CD14-positive monocyte (primary cell): ENCODE measurements around the gene TMEM114. TPM values are rescaled to one million over a fixed set of nuclear protein-coding genes. Genes with fewer than 3 reads are reported as not detected.

Experiments used
- DNase-seq, 3 donors: peaks; one replicate each; pipeline ENCODE4 v3.0.0-alpha.2; 2011 to 2022
- H2AFZ ChIP-seq: 2 replicates; pipeline ENCODE4 v1.6.0; 2012; ENCODE audit warnings: mild to moderate bottlenecking, low read depth, low read length, inconsistent platforms; ENCODE audit not compliant: insufficient read depth, poor library complexity, severe bottlenecking
- H3K27ac ChIP-seq, 2 donors: 1 replicate in 1 of 2; 2 replicates in 1 of 2; pipeline ENCODE4 v1.5.1; 2012 to 2013; ENCODE audit warnings: low read length in 2 of 2, control low read depth in 1 of 2, inconsistent platforms in 1 of 2, low read depth in 1 of 2, mild to moderate bottlenecking in 1 of 2
- H3K27me3 ChIP-seq, 2 donors: one replicate each; pipeline versions ENCODE4 v1.6.0 to v1.6.1; 2011 to 2013; ENCODE audit warnings: low read length in 2 of 2; ENCODE audit not compliant: control insufficient read depth in 2 of 2, insufficient read depth in 2 of 2
- H3K36me3 ChIP-seq, 2 donors: replicated peaks in 1 of 2; 1 replicate in 1 of 2; 2 replicates in 1 of 2; pipeline versions ENCODE4 v1.5.1 to v1.6.1; 2012 to 2013; ENCODE audit warnings: low read length in 2 of 2, control low read depth in 1 of 2, inconsistent platforms in 1 of 2, mild to moderate bottlenecking in 1 of 2; ENCODE audit not compliant: insufficient read depth in 2 of 2, control insufficient read depth in 1 of 2
- H3K4me1 ChIP-seq, 2 donors: 1 replicate in 1 of 2; 2 replicates in 1 of 2; pipeline versions ENCODE4 v1.5.1 to v1.6.1; 2012 to 2013; ENCODE audit warnings: low read length in 2 of 2, control low read depth in 1 of 2, inconsistent platforms in 1 of 2, mild to moderate bottlenecking in 1 of 2, moderate library complexity in 1 of 2; ENCODE audit not compliant: insufficient read depth in 2 of 2, control insufficient read depth in 1 of 2
- H3K4me2 ChIP-seq: replicated peaks from 2 replicates; pipeline ENCODE3; 2012; ENCODE audit warnings: low read length, moderate library complexity, mild to moderate bottlenecking; ENCODE audit not compliant: poor library complexity, severe bottlenecking; ENCODE audit errors: extremely low read depth
- H3K4me3 ChIP-seq, 3 experiments: fragments of 200-600 bp in 1 of 3; sonication (generic) in 1 of 3; replicated peaks in 1 of 3; 1 replicate in 2 of 3; 2 replicates in 1 of 3; pipeline ENCODE4 v1.5.1; 2011 to 2013; ENCODE audit warnings: low read length in 3 of 3, mild to moderate bottlenecking in 3 of 3, control low read depth in 2 of 3, low read depth in 2 of 3, inconsistent platforms in 1 of 3, moderate library complexity in 1 of 3
- H3K79me2 ChIP-seq: 2 replicates; pipeline ENCODE4 v1.6.0; 2012; ENCODE audit warnings: mild to moderate bottlenecking, control low read depth, inconsistent platforms, low read length, moderate library complexity; ENCODE audit not compliant: insufficient read depth
- H3K9ac ChIP-seq: 2 replicates; pipeline ENCODE4 v1.6.0; 2017; ENCODE audit warnings: low read length, mild to moderate bottlenecking; ENCODE audit not compliant: insufficient read depth, poor library complexity, severe bottlenecking
- H3K9me3 ChIP-seq, 2 donors: replicated peaks in 1 of 2; 1 replicate in 1 of 2; 2 replicates in 1 of 2; pipeline versions ENCODE4 v1.5.1 to v1.6.1; 2012 to 2013; ENCODE audit warnings: low read length in 2 of 2, control low read depth in 1 of 2; ENCODE audit not compliant: control insufficient read depth in 1 of 2, insufficient read depth in 1 of 2
- H4K20me1 ChIP-seq: 2 replicates; pipeline ENCODE4 v1.6.0; 2012; ENCODE audit warnings: mild to moderate bottlenecking, low read length, control low read depth, moderate library complexity; ENCODE audit not compliant: insufficient read depth
- H3K27ac Mint-ChIP-seq, 7 donors: one replicate each; pipeline ENCODE4 v1.8.0; 2020; ENCODE audit warnings: mild to moderate bottlenecking in 7 of 7, mixed read lengths in 7 of 7, moderate library complexity in 6 of 7, inconsistent platforms in 2 of 7
- H3K27me3 Mint-ChIP-seq, 3 donors: one replicate each; pipeline ENCODE4 v1.8.0; 2021 to 2022; ENCODE audit warnings: low read depth in 3 of 3, mild to moderate bottlenecking in 3 of 3, mixed read lengths in 3 of 3, moderate library complexity in 3 of 3, inconsistent platforms in 1 of 3
- H3K36me3 Mint-ChIP-seq, 2 donors: one replicate each; pipeline ENCODE4 v1.8.0; 2020; ENCODE audit warnings: mixed read lengths in 2 of 2, inconsistent platforms in 1 of 2, mild to moderate bottlenecking in 1 of 2
- H3K4me1 Mint-ChIP-seq: one replicate; pipeline ENCODE4 v1.8.0; 2020; ENCODE audit warnings: mild to moderate bottlenecking, mixed read lengths
- H3K4me3 Mint-ChIP-seq, 2 donors: one replicate each; pipeline ENCODE4 v1.8.0; 2020; ENCODE audit warnings: mild to moderate bottlenecking in 2 of 2, mixed read lengths in 2 of 2, moderate library complexity in 1 of 2
- H3K9me3 Mint-ChIP-seq, 7 donors: one replicate each; pipeline ENCODE4 v1.8.0; 2020 to 2022; ENCODE audit warnings: mixed read lengths in 7 of 7, mild to moderate bottlenecking in 6 of 7, moderate library complexity in 6 of 7, inconsistent platforms in 2 of 7
- WGBS: methylation state at CpG from one replicate; pipeline ENCODE4 v1.1.5; 2013; ENCODE audit warnings: missing lambda C conversion rate; ENCODE audit not compliant: insufficient coverage; 5-methylcytosine and 5-hydroxymethylcytosine counted together
- intact Hi-C, 2 donors: fragments of 100-400 bp; cut with micrococcal nuclease; formaldehyde crosslinking; loops; one replicate each; pipeline versions ENCODE4 v1.15.0 to v1.15.1; 2023
- polyA plus RNA-seq, 3 donors: library from polyadenylated mRNA; depleted of rRNA in 1 of 3; unstranded in 2 of 3; stranded (reverse) in 1 of 3; fragments of 300-500 nt in 2 of 3; fragments of >200 nt in 1 of 3; fragmentation: Illumina TruSeq in 2 of 3; gene quantifications; 1 replicate in 2 of 3; 2 replicates in 1 of 3; pipeline ENCODE4 v1.2.3, GENCODE V29; 2012 to 2021
- TF ChIP-seq, protein P1 (sequence below): fragments of 200-600 bp; IDR thresholded peaks from one replicate; pipeline ENCODE4 v1.8.0; 2022; ENCODE audit warnings: antibody characterized with exemption, mild to moderate bottlenecking

TMEM114 gene
- polyA plus RNA-seq, 3 donors: not detected

DNA sequence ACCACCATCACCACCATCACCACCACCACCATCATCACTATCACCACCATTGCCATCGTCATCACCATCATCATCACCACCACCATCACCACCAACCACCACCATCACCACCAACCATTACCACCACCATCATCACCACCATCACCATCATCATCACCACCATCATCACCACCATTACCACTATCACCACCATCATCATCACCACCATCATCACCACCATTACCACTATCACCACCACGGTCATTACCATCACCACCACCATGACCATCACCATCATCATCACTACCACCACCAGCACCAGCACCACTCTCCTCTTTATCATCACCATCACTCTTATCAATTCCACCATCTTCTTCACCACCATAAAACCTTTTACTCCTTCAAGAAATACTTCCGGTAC lies 1.1 kb upstream of the TMEM114 start:
- intact Hi-C loops: no loop called here
- Histone ChIP-seq H2AFZ (no peak overlapping the region), H3K27me3 (peaks cover 43 to 52% of the 10 kb centered on the region in 2 donors), H3K9ac (no peak overlapping the region), H3K9me3 (peaks cover 8 to 38% of the 10 kb centered on the region in 2 donors), H3K4me1 (peaks cover 0 to 2% of the 10 kb centered on the region in 2 donors), H3K79me2 (no peaks in the 10 kb centered on the region), H3K4me2 (no peak overlapping the region), H4K20me1 (no peaks in the 10 kb centered on the region), H3K4me3 (no peak overlapping the region), H3K36me3 (no peaks in the 10 kb centered on the region), H3K27ac (no peak overlapping the region)
- Mint-ChIP-seq H3K9me3 (peaks cover 2 to 16% (median 5%) of the 10 kb centered on the region in 7 donors), H3K4me3 (no peak overlapping the region), H3K27me3 (peaks cover 1 to 32% (median 31%) of the 10 kb centered on the region in 3 donors), H3K36me3 (peaks cover 0 to 2% of the 10 kb centered on the region in 2 donors), H3K4me1 (peaks cover 6% of the 10 kb centered on the region), H3K27ac (no peak overlapping the region)
- no peak for DNase-seq
- TF ChIP-seq, protein P1, sequence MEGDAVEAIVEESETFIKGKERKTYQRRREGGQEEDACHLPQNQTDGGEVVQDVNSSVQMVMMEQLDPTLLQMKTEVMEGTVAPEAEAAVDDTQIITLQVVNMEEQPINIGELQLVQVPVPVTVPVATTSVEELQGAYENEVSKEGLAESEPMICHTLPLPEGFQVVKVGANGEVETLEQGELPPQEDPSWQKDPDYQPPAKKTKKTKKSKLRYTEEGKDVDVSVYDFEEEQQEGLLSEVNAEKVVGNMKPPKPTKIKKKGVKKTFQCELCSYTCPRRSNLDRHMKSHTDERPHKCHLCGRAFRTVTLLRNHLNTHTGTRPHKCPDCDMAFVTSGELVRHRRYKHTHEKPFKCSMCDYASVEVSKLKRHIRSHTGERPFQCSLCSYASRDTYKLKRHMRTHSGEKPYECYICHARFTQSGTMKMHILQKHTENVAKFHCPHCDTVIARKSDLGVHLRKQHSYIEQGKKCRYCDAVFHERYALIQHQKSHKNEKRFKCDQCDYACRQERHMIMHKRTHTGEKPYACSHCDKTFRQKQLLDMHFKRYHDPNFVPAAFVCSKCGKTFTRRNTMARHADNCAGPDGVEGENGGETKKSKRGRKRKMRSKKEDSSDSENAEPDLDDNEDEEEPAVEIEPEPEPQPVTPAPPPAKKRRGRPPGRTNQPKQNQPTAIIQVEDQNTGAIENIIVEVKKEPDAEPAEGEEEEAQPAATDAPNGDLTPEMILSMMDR: no peak
- whole genome bisulfite sequencing: 91% methylated on average over 2 of the region's 3 CpGs

DNA sequence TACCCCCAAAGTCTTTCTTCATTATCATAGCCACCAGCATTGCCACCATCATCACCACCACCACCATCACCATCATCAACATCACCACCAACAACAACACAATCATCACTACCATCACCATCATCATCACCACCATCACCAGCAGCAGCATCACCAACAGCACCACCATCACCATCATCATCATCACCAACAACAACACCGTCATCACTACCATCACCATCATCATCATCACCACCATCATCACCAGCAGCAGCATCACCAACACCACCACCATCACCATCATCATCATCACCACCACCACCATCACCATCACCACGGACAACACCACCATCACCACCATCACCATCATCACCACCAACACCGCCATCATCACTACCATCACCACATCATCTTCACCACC lies 500 bp upstream of the TMEM114 start:
- Histone ChIP-seq H3K36me3 (no peaks in the 10 kb centered on the region), H3K9ac (no peak overlapping the region), H2AFZ (no peak overlapping the region), H3K79me2 (no peaks in the 10 kb centered on the region), H4K20me1 (no peaks in the 10 kb centered on the region), H3K27ac (no peak overlapping the region), H3K4me2 (no peak overlapping the region), H3K4me1 (peaks cover 0 to 2% of the 10 kb centered on the region in 2 donors), H3K27me3 (peaks cover 43 to 55% of the 10 kb centered on the region in 2 donors), H3K9me3 (peaks cover 3 to 35% of the 10 kb centered on the region in 2 donors), H3K4me3 (no peak overlapping the region)
- WGBS: 98% methylated on average over 3 of the region's 3 CpGs
- H3K9me3 Mint-ChIP-seq: peaks cover 0 to 14% (median 4%) of the 10 kb centered on the region in 7 donors
- H3K4me3 Mint-ChIP-seq: no peak overlapping the region
- intact Hi-C loops: no loop called here
- H3K36me3 Mint-ChIP-seq: peaks cover 0 to 2% of the 10 kb centered on the region in 2 donors
- H3K27ac Mint-ChIP-seq: no peak overlapping the region
- TF ChIP-seq, protein P1: no peak
- H3K27me3 Mint-ChIP-seq: peaks cover 1 to 32% (median 32%) of the 10 kb centered on the region in 3 donors
- DNase-seq: no peak
- peaks cover 6% of the 10 kb centered on the region for H3K4me1 Mint-ChIP-seq
